GM12872 (cell line): Measurements from ENCODE around the gene PCDHGB2.
"Not testable (repeated sequence)": the region's sequence is repeated elsewhere in the genome, so short reads cannot be mapped to it uniquely, and the experiment has no call there.

ENCODE experiments used
- CTCF ChIP-seq: IDR thresholded peaks from 3 replicates; pipeline ENCODE4 v1.5.1; 2011; ENCODE audit warnings: low read depth, mild to moderate bottlenecking, low read length, moderate library complexity; ENCODE audit not compliant: insufficient read depth

PCDHGB2 gene

GRCh38 chr5:141374627-141375026, 14.8 kb downstream of the PCDHGB2 start:
- no peak for TF ChIP-seq CTCF

DNA sequence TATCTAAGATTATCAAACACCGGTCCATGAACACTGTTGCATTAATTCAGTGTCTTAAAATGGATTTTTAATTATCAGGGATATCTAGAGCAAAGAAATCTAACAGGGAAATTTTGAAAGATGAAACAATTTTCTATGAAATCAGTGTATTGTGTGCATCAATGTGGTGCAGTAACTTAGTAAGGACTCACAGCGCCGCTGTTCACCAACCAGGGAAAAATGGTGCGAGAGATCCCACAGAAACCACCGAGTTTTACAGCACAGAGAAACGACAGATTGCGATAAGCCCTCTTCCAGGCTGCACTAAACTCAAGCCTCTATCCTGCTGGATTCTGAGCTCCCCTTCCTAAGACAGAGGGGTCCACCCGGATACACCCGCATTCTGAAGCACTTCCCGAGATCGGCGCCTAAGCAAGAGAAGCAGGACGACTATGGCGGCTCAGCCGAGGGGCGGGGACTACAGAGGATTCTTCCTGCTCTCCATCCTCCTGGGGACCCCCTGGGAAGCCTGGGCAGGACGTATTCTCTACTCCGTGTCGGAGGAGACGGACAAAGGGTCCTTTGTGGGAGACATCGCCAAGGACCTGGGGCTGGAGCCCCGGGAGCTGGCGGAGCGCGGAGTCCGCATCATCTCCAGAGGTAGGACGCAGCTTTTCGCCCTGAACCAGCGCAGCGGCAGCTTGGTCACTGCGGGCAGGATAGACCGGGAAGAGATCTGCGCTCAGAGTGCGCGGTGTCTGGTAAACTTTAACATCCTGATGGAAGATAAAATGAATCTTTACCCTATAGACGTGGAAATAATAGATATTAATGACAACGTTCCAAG, 22.9 kb downstream of the PCDHGB2 start, which contains the start of gene PCDHGA7:
PCDHGA7 (plus strand) TSS at position 274 of the 826 bp plus-strand sequence; CDS start at position 432, 158 bp downstream.
- TF ChIP-seq CTCF: 0 out of 3 replicates have a peak, but pooled peaks have one; percentile 1

- TF ChIP-seq CTCF: no peak
These were observed 23.6 kb downstream of the PCDHGB2 start for GRCh38 chr5:141383345-141383744.

DNA sequence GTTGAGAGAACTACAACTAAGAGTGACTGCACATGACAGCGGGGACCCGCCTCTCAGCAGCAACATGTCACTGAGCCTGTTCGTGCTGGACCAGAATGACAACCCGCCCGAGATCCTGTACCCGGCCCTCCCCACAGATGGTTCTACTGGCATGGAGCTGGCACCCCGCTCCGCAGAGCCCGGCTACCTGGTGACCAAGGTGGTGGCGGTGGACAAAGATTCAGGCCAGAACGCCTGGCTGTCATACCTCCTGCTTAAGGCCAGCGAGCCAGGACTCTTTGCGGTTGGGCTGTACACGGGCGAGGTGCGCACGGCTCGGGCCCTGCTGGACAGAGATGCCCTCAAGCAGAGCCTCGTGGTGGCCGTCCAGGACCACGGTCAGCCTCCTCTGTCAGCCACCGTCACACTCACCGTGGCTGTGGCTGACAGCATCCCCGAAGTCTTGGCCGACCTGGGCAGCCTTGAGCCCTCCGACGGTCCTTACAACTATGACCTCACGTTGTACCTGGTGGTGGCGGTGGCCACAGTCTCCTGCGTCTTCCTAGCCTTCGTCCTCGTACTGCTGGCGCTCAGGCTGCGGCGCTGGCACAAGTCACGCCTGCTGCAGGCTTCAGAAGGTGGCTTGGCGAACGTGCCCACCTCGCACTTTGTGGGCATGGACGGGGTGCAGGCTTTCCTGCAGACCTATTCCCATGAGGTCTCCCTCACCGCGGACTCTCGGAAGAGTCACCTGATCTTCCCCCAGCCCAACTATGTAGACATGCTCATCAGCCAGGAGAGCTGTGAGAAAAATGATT, 24.9 kb downstream of the PCDHGB2 start:
- TF ChIP-seq CTCF: no peak

GRCh38 chr5:141387557-141388311, 27.9 kb downstream of the PCDHGB2 start, which contains the start of gene PCDHGB4:
TSS of gene PCDHGB4 (plus strand) at chr5:141387698. CDS start at chr5:141387885, 187 bp downstream.
- not testable (repeated sequence) for TF ChIP-seq CTCF

DNA sequence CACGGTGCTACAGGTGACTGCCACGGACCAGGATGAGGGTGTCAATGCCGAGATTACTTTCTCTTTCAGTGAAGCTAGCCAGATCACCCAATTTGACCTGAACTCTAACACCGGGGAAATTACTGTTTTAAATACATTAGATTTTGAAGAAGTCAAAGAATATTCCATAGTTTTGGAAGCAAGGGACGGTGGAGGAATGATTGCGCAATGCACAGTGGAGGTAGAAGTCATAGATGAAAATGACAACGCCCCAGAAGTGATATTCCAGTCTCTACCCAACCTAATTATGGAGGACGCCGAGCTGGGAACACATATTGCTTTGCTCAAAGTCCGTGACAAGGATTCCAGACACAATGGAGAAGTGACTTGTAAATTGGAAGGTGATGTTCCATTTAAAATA, 28.9 kb downstream of the PCDHGB2 start:
- no peak for TF ChIP-seq CTCF
